Measurements from ENCODE around the gene ITIH3. TPM values are rescaled to one million over a fixed set of nuclear protein-coding genes. Genes with fewer than 3 reads are reported as not detected.

Gene ITIH3
- total and polyA plus RNA-seq, 2 of the 4 experiments (the other 2 are of a cell fraction): 0.72 to 0.94 TPM

DNA sequence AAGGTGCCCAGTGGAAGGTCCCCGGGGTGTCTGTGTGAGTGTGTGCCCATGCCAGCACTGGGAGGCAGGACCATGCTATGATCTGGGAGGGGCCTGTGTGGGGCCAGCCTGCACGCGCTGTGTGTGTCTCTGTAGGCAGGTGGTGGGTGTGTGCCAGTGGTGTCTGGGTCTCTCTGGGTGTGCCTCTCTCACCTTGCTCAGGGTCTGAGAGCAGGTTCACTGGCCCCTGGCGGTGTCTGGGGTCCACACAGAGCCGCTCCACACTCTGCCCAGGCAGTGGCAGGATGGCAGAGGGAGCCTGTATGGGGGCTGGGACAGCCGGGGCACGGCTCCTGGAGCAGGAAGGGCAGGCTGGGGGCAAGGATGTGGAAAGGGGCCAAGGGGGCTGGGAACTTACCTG, 23.3 kb downstream of the ITIH3 start:
- no peak for ATAC-seq (ENCODE audit: low read depth)
- no peaks in the 10 kb centered on the region for H3K9me1 ChIP-seq (ENCODE audit: insufficient read depth, low read length)
- 79% methylated on average over 2 of the region's 7 CpGs; no CpG with 5 or more reads in 1 of the 2 experiments for WGBS, 2 experiments (ENCODE audit: extremely low coverage in 2 of 2, insufficient read length in 1 of 2)

More for the DNA sequence above, 23.3 kb downstream of the ITIH3 start:
- Histone ChIP-seq H3K4me3 (ENCODE audit: insufficient read depth, low read depth, low read length) (no peak overlapping the region), H3K23ac (ENCODE audit: low read depth, low read length) (no peak overlapping the region), H2AK5ac (ENCODE audit: low read depth, low read length) (no peak overlapping the region), H3K18ac (ENCODE audit: low read depth, low read length) (no peak overlapping the region), H4K20me1 (ENCODE audit: insufficient read depth, low read length) (no peaks in the 10 kb centered on the region), H2AK9ac (replicated peaks; ENCODE audit: low read depth, low read length, poor library complexity) (no peak overlapping the region), H3K9me3 (ENCODE audit: control insufficient read depth, insufficient read depth, low read length) (no peaks in the 10 kb centered on the region), H2BK5ac (ENCODE audit: low read depth, low read length, poor library complexity, severe bottlenecking) (no peak overlapping the region), H4K8ac (ENCODE audit: low read depth in 2 of 2, low read length in 2 of 2) (no peak overlapping the region), H3K27ac (ENCODE audit: insufficient read depth, low read length) (no peak overlapping the region), H3K4me2 (ENCODE audit: low read depth, low read length) (no peak overlapping the region), H3K56ac (ENCODE audit: extremely low read depth, insufficient read depth, low read length) (no peak overlapping the region), H4K5ac (ENCODE audit: low read depth, low read length) (no peak overlapping the region), H3K36me3 (ENCODE audit: control insufficient read depth, insufficient read depth, low read length) (no peaks in the 10 kb centered on the region), H3K4ac (ENCODE audit: low read depth, low read length) (no peak overlapping the region), H4K91ac (ENCODE audit: insufficient read depth, low read depth, low read length) (no peak overlapping the region), H3K27me3 (ENCODE audit: control insufficient read depth, insufficient read depth, low read length) (peaks cover 10% of the 10 kb centered on the region), H3K79me1 (ENCODE audit: low read depth in 1 of 2, low read length in 2 of 2) (no peaks in the 10 kb centered on the region), H2AFZ (replicated peaks; ENCODE audit: low read length, poor library complexity) (no peak overlapping the region), H2BK120ac (ENCODE audit: low read depth, low read length) (no peak overlapping the region), H3K4me1 (ENCODE audit: control insufficient read depth, insufficient read depth, low read length) (no peaks in the 10 kb centered on the region), H3K9ac (ENCODE audit: low read depth, low read length) (no peak overlapping the region), H2BK20ac (ENCODE audit: low read depth, low read length) (no peak overlapping the region), H3K14ac (replicated peaks; ENCODE audit: low read depth, low read length) (no peak overlapping the region), H2BK15ac (ENCODE audit: low read depth, low read length) (no peak overlapping the region)
- no TSS peak for BruUV-seq (replicated peaks)
- CTCF ChIA-PET: no interaction called here
- no peak for DNase-seq
- intact Hi-C loops (cut with micrococcal nuclease) (no loop called here), dilution Hi-C loops (cut with HindIII; ENCODE audit: low sequenced_read_pairs, unreplicated experiment) (no loop called here), in situ Hi-C loops (cut with MboI; ENCODE audit: low sequenced_read_pairs) (no loop called here)
- TF ChIP-seq NFE2L2 (IDR thresholded peaks at IDR 0.05; ENCODE audit: low read depth, low read length) (no peak), CHD1 (IDR thresholded peaks at IDR 0.05; ENCODE audit: low read depth, low read length) (no peak), MXI1 (IDR thresholded peaks at IDR 0.05; ENCODE audit: borderline replicate concordance, low read depth, low read length) (no peak), RFX5 (IDR thresholded peaks at IDR 0.05; ENCODE audit: low read depth, low read length) (no peak), POLR2A (IDR thresholded peaks at IDR 0.05; ENCODE audit: low read depth, low read length) (no peak), FOS (IDR thresholded peaks at IDR 0.05; ENCODE audit: low read depth, low read length) (no peak), RCOR1 (IDR thresholded peaks at IDR 0.05; ENCODE audit: insufficient replicate concordance, low read length) (no peak), MAZ (IDR thresholded peaks at IDR 0.05; ENCODE audit: borderline replicate concordance, low read depth, low read length) (no peak), RAD21 (IDR thresholded peaks at IDR 0.05; ENCODE audit: low read length) (no peak), BHLHE40 (IDR thresholded peaks at IDR 0.05; ENCODE audit: low read depth, low read length) (no peak), MAFK (IDR thresholded peaks at IDR 0.05; ENCODE audit: low read depth, low read length) (no peak)
- TF ChIP-seq, protein P1, sequence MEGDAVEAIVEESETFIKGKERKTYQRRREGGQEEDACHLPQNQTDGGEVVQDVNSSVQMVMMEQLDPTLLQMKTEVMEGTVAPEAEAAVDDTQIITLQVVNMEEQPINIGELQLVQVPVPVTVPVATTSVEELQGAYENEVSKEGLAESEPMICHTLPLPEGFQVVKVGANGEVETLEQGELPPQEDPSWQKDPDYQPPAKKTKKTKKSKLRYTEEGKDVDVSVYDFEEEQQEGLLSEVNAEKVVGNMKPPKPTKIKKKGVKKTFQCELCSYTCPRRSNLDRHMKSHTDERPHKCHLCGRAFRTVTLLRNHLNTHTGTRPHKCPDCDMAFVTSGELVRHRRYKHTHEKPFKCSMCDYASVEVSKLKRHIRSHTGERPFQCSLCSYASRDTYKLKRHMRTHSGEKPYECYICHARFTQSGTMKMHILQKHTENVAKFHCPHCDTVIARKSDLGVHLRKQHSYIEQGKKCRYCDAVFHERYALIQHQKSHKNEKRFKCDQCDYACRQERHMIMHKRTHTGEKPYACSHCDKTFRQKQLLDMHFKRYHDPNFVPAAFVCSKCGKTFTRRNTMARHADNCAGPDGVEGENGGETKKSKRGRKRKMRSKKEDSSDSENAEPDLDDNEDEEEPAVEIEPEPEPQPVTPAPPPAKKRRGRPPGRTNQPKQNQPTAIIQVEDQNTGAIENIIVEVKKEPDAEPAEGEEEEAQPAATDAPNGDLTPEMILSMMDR (conservative IDR thresholded peaks at IDR 0.05; ENCODE audit: low read depth, low read length): no peak
- TF ChIP-seq, protein P2, sequence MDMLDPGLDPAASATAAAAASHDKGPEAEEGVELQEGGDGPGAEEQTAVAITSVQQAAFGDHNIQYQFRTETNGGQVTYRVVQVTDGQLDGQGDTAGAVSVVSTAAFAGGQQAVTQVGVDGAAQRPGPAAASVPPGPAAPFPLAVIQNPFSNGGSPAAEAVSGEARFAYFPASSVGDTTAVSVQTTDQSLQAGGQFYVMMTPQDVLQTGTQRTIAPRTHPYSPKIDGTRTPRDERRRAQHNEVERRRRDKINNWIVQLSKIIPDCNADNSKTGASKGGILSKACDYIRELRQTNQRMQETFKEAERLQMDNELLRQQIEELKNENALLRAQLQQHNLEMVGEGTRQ (IDR thresholded peaks at IDR 0.05; ENCODE audit: low read depth, low read length): no peak
- POLR2A ChIA-PET (ENCODE audit: unreplicated experiment): no interaction called here

All from IMR-90 (cell line).